ENCODE data around the gene GDF3.
A peak's percentile ranks its signal among the peaks of the same experiment; 100 is the strongest.

The GDF3 gene

DNA sequence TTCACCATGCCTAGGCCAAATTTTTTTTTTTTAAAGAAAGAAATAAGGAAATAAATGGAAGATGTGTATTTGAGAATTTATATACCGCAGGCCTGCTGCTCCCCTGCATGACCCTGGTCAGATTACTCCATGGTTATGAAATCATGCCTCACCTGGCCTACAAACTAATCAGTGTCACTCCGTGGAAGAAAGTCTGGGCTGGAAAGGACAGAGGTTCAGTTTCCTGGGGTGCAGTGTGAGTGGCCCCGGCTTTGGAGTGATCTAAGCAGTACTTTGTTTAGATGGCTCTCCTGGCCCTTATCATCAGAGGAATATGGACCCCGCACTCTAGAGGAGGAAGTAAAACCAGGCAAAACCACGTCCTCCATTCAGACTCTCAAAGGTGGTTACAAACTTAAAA lies 39.5 kb downstream of the GDF3 start:
- no peaks in the 10 kb centered on the region for H3K27me3 ChIP-seq (ENCODE audit: control insufficient read depth, low read length)
- no peak overlapping the region for H3K4me2 ChIP-seq (ENCODE audit: low read length)
- no peaks in the 10 kb centered on the region for H3K9me3 ChIP-seq (ENCODE audit: control insufficient read depth, insufficient read depth, low read length)
- no peaks in the 10 kb centered on the region for H3F3A ChIP-seq (ENCODE audit: control insufficient read depth, insufficient read depth)
- no peaks in the 10 kb centered on the region for H4K20me1 ChIP-seq (ENCODE audit: control insufficient read depth, insufficient read depth, low read depth, low read length)
- H3K79me2 ChIP-seq (ENCODE audit: control insufficient read depth, low read length), result no peaks in the 10 kb centered on the region
- TF ChIP-seq EZH2phosphoT487 (IDR thresholded peaks at IDR 0.05; ENCODE audit: borderline replicate concordance, low read length) (no peak), CTCF (IDR thresholded peaks at IDR 0.05; ENCODE audit: low read depth, low read length, poor library complexity, severe bottlenecking) (no peak)
- H3K36me3 ChIP-seq (ENCODE audit: control insufficient read depth, low read length), result no peaks in the 10 kb centered on the region
- no peaks in the 10 kb centered on the region for H3K9me2 ChIP-seq (replicated peaks; ENCODE audit: control insufficient read depth, low read length)
- no peak overlapping the region for H3K4me3 ChIP-seq (ENCODE audit: low read length)
- no peaks in the 10 kb centered on the region for H3K4me1 ChIP-seq (ENCODE audit: control insufficient read depth, low read length)
- H3K27ac ChIP-seq (ENCODE audit: low read depth, low read length), result no peak overlapping the region

DNA sequence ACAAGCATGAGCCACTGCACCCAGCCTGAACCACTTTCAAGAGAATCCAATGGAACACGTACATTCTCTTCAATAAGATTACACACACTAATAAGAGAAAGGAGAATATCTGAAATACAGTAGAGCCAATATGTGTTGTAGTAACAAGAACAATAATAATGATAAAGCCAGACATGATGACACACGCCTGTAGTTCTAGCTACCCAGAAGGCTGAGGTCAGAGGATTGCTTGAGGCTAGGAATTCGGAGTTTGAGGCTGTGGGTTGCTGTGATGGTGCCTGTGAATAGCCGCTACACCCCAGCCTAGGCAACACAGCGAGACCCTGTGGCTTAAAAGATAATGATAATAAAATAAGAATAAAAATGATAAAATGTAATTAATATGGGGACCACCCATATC lies 45.5 kb downstream of the GDF3 start:
- H3K9me3 ChIP-seq (ENCODE audit: control insufficient read depth, insufficient read depth, low read length), result no peaks in the 10 kb centered on the region
- H3K4me1 ChIP-seq (ENCODE audit: control insufficient read depth, low read length), result peaks cover 10% of the 10 kb centered on the region
- no peaks in the 10 kb centered on the region for H3K27me3 ChIP-seq (ENCODE audit: control insufficient read depth, low read length)
- no peak overlapping the region for H3K4me3 ChIP-seq (ENCODE audit: low read length)
- H4K20me1 ChIP-seq (ENCODE audit: control insufficient read depth, insufficient read depth, low read depth, low read length), result no peaks in the 10 kb centered on the region
- H3F3A ChIP-seq (ENCODE audit: control insufficient read depth, insufficient read depth), result no peaks in the 10 kb centered on the region
- H3K4me2 ChIP-seq (ENCODE audit: low read length), result no peak overlapping the region
- TF ChIP-seq CTCF (IDR thresholded peaks at IDR 0.05; ENCODE audit: low read depth, low read length, poor library complexity, severe bottlenecking) (no peak), EZH2phosphoT487 (IDR thresholded peaks at IDR 0.05; ENCODE audit: borderline replicate concordance, low read length) (no peak)
- H3K36me3 ChIP-seq (ENCODE audit: control insufficient read depth, low read length), result no peaks in the 10 kb centered on the region
- no peaks in the 10 kb centered on the region for H3K79me2 ChIP-seq (ENCODE audit: control insufficient read depth, low read length)
- no peak overlapping the region for H3K27ac ChIP-seq (ENCODE audit: low read depth, low read length)
- H3K9me2 ChIP-seq (replicated peaks; ENCODE audit: control insufficient read depth, low read length), result no peaks in the 10 kb centered on the region

DNA sequence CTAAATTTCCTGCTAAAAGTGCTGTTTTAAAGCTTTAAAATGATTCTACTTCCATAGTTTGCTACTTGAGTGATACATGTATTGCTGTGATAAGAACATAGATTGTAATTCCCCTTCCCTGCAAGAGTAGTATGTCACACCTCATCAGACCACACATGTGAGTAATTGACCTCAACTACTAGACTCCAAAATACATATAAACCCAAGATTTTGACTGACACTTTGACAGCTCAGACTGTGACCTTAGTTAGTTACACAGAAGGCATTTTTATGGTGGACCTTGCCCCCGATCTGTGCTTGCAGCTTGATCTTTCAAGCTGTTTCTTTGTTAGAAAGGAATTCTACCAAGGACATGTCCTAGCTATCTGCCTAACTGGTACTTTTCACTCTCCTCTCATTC lies 48.5 kb downstream of the GDF3 start:
- Histone ChIP-seq H3K36me3 (ENCODE audit: control insufficient read depth, low read length) (no peaks in the 10 kb centered on the region), H3K4me1 (ENCODE audit: control insufficient read depth, low read length) (peaks cover 10% of the 10 kb centered on the region), H3K4me2 (ENCODE audit: low read length) (no peak overlapping the region), H3K9me3 (ENCODE audit: control insufficient read depth, insufficient read depth, low read length) (no peaks in the 10 kb centered on the region), H3K27ac (ENCODE audit: low read depth, low read length) (no peak overlapping the region), H3K79me2 (ENCODE audit: control insufficient read depth, low read length) (no peaks in the 10 kb centered on the region), H3K27me3 (ENCODE audit: control insufficient read depth, low read length) (no peaks in the 10 kb centered on the region), H4K20me1 (ENCODE audit: control insufficient read depth, insufficient read depth, low read depth, low read length) (no peaks in the 10 kb centered on the region), H3K4me3 (ENCODE audit: low read length) (no peak overlapping the region), H3K9me2 (replicated peaks; ENCODE audit: control insufficient read depth, low read length) (no peaks in the 10 kb centered on the region), H3F3A (ENCODE audit: control insufficient read depth, insufficient read depth) (no peaks in the 10 kb centered on the region)
- TF ChIP-seq EZH2phosphoT487 (IDR thresholded peaks at IDR 0.05; ENCODE audit: borderline replicate concordance, low read length) (no peak), CTCF (IDR thresholded peaks at IDR 0.05; ENCODE audit: low read depth, low read length, poor library complexity, severe bottlenecking) (no peak)

DNA sequence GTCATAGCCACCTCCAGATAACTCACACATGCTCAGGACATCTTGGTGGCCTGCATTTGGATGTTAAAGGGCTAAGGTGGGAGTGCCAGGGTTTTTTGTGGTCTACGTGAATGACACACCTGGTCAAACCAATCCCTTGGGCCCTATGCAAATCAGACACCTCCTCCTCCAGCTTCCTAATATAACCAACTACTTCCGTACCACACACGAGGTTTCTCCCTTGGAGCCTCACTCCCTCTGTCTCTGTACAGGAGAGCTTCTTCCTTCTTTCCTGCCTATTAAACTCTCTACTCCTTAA lies 49.4 kb downstream of the GDF3 start:
- no peaks in the 10 kb centered on the region for H3K9me2 ChIP-seq (replicated peaks; ENCODE audit: control insufficient read depth, low read length)
- no peak for TF ChIP-seq EZH2phosphoT487 (IDR thresholded peaks at IDR 0.05; ENCODE audit: borderline replicate concordance, low read length)
- no peak for TF ChIP-seq CTCF (IDR thresholded peaks at IDR 0.05; ENCODE audit: low read depth, low read length, poor library complexity, severe bottlenecking)
- no peaks in the 10 kb centered on the region for H4K20me1 ChIP-seq (ENCODE audit: control insufficient read depth, insufficient read depth, low read depth, low read length)
- H3K4me3 ChIP-seq (ENCODE audit: low read length), result peak overlapping the region; percentile 18; the same call in 1 of the 2 replicates
- H3K36me3 ChIP-seq (ENCODE audit: control insufficient read depth, low read length), result no peaks in the 10 kb centered on the region; the same call in 1 of the 2 replicates
- no peaks in the 10 kb centered on the region for H3K9me3 ChIP-seq (ENCODE audit: control insufficient read depth, insufficient read depth, low read length)
- no peaks in the 10 kb centered on the region for H3K27me3 ChIP-seq (ENCODE audit: control insufficient read depth, low read length)
- no peak overlapping the region for H3K27ac ChIP-seq (ENCODE audit: low read depth, low read length)
- H3K4me2 ChIP-seq (ENCODE audit: low read length), result peak overlapping the region; percentile 40
- H3F3A ChIP-seq (ENCODE audit: control insufficient read depth, insufficient read depth), result no peaks in the 10 kb centered on the region
- peaks cover 10% of the 10 kb centered on the region for H3K4me1 ChIP-seq (ENCODE audit: control insufficient read depth, low read length)
- no peaks in the 10 kb centered on the region for H3K79me2 ChIP-seq (ENCODE audit: control insufficient read depth, low read length)

All from DOHH2 (cell line).